SJCRH30 (cell line): ENCODE measurements around the gene NPFFR2. TPM values are rescaled to one million over a fixed set of nuclear protein-coding genes. Genes with fewer than 3 reads are reported as not detected.
"Not testable (repeated sequence)": the region's sequence is repeated elsewhere in the genome, so short reads cannot be mapped to it uniquely, and the experiment has no call there.

ENCODE experiments used
- DNase-seq, 2 experiments: peaks; one replicate each; pipeline ENCODE4 v3.0.0-alpha.2; 2015 to 2020
- H3K27ac ChIP-seq: fragments of 250-450 bp; sonication (Bioruptor Pico); 2 replicates; pipeline ENCODE4 v1.5.1; 2020; ENCODE audit warnings: mild to moderate bottlenecking, moderate library complexity
- H3K27me3 ChIP-seq: fragments of 250-450 bp; sonication (Bioruptor Pico); 2 replicates; pipeline ENCODE4 v1.5.1; 2020; ENCODE audit warnings: mild to moderate bottlenecking, moderate library complexity
- H3K36me3 ChIP-seq: fragments of 250-450 bp; sonication (Bioruptor Pico); 2 replicates; pipeline ENCODE4 v1.5.1; 2020; ENCODE audit warnings: mild to moderate bottlenecking, moderate library complexity
- H3K4me1 ChIP-seq: fragments of 250-450 bp; sonication (Bioruptor Pico); 2 replicates; pipeline ENCODE4 v1.5.1; 2020; ENCODE audit warnings: mild to moderate bottlenecking, moderate library complexity
- H3K4me3 ChIP-seq: fragments of 250-450 bp; sonication (Bioruptor Pico); 2 replicates; pipeline ENCODE4 v1.5.1; 2020; ENCODE audit warnings: mild to moderate bottlenecking, moderate library complexity
- H3K9me3 ChIP-seq: fragments of 250-450 bp; sonication (Bioruptor Pico); replicated peaks from 2 replicates; pipeline ENCODE4 v1.5.1; 2020; ENCODE audit warnings: mild to moderate bottlenecking, moderate library complexity
- total RNA-seq: library from RNA; depleted of rRNA; stranded (reverse); fragments of >200 nt; shearing (Covaris generic); gene quantifications from 2 replicates; pipeline ENCODE4 v1.2.3, GENCODE V29; 2014

NPFFR2 gene
- total RNA-seq, 1 experiment from 2014 or later, result not detected

- Histone ChIP-seq H3K36me3 (no peaks in the 10 kb centered on the region), H3K4me1 (no peaks in the 10 kb centered on the region), H3K27me3 (no peaks in the 10 kb centered on the region), H3K9me3 (no peaks in the 10 kb centered on the region), H3K4me3 (no peak overlapping the region), H3K27ac (no peak overlapping the region)
- peak in 1 of 2 experiments; percentile 12 for DNase-seq
Measured at GRCh38 chr4:72084587-72085011, 52.8 kb downstream of the NPFFR2 start.

- not testable (repeated sequence) for H3K9me3 ChIP-seq, H3K27ac ChIP-seq, H3K4me1 ChIP-seq, H3K27me3 ChIP-seq, DNase-seq, H3K4me3 ChIP-seq, H3K36me3 ChIP-seq
Measured at GRCh38 chr4:72090606-72091005, 58.8 kb downstream of the NPFFR2 start.

GRCh38 chr4:72094059-72094797, 62.4 kb downstream of the NPFFR2 start:
- Histone ChIP-seq H3K27me3 (no peaks in the 10 kb centered on the region), H3K36me3 (no peaks in the 10 kb centered on the region), H3K27ac (no peak overlapping the region), H3K4me3 (no peak overlapping the region), H3K4me1 (no peaks in the 10 kb centered on the region), H3K9me3 (no peaks in the 10 kb centered on the region)
- DNase-seq, result peak; percentile 46 to 62

- no peaks in the 10 kb centered on the region; the same call in 1 of the 2 replicates for H3K27me3 ChIP-seq
- peaks cover 13% of the 10 kb centered on the region; the same call in 1 of the 2 replicates for H3K4me1 ChIP-seq
- no peak overlapping the region for H3K27ac ChIP-seq
- H3K4me3 ChIP-seq, result no peak overlapping the region
- DNase-seq, result no peak
- H3K9me3 ChIP-seq, result no peaks in the 10 kb centered on the region
- no peaks in the 10 kb centered on the region for H3K36me3 ChIP-seq
Measured at GRCh38 chr4:72107456-72107855, 75.7 kb downstream of the NPFFR2 start.

- no peak for DNase-seq
- H3K4me1 ChIP-seq, result peaks cover 19% of the 10 kb centered on the region; the same call in 1 of the 2 replicates
- H3K27ac ChIP-seq, result no peak overlapping the region
- H3K9me3 ChIP-seq, result no peaks in the 10 kb centered on the region
- no peaks in the 10 kb centered on the region; the same call in 1 of the 2 replicates for H3K27me3 ChIP-seq
- H3K36me3 ChIP-seq, result no peaks in the 10 kb centered on the region
- H3K4me3 ChIP-seq, result no peak overlapping the region
Measured at GRCh38 chr4:72109364-72109763, 77.6 kb downstream of the NPFFR2 start.

GRCh38 chr4:72109959-72110497, 78.2 kb downstream of the NPFFR2 start:
- Histone ChIP-seq H3K27ac (no peak overlapping the region), H3K27me3 (no peaks in the 10 kb centered on the region; the same call in 1 of the 2 replicates), H3K36me3 (no peaks in the 10 kb centered on the region), H3K4me3 (no peak overlapping the region), H3K4me1 (peaks cover 19% of the 10 kb centered on the region; the same call in 1 of the 2 replicates), H3K9me3 (no peaks in the 10 kb centered on the region)
- DNase-seq, result no peak

- Histone ChIP-seq H3K4me1 (peaks cover 19% of the 10 kb centered on the region; the same call in 1 of the 2 replicates), H3K9me3 (no peaks in the 10 kb centered on the region), H3K36me3 (no peaks in the 10 kb centered on the region), H3K27me3 (no peaks in the 10 kb centered on the region; the same call in 1 of the 2 replicates), H3K27ac (no peak overlapping the region), H3K4me3 (no peak overlapping the region)
- no peak for DNase-seq
Measured at GRCh38 chr4:72110886-72111285, 79.1 kb downstream of the NPFFR2 start.

- no peak overlapping the region for H3K4me3 ChIP-seq
- H3K27ac ChIP-seq, result no peak overlapping the region
- H3K9me3 ChIP-seq, result no peaks in the 10 kb centered on the region
- H3K4me1 ChIP-seq, result peaks cover 19% of the 10 kb centered on the region; the same call in 1 of the 2 replicates
- no peaks in the 10 kb centered on the region for H3K27me3 ChIP-seq
- DNase-seq, result no peak
- no peaks in the 10 kb centered on the region for H3K36me3 ChIP-seq
Measured at GRCh38 chr4:72111863-72112262, 80.1 kb downstream of the NPFFR2 start.

GRCh38 chr4:72112514-72113156, 80.8 kb downstream of the NPFFR2 start:
- Histone ChIP-seq H3K36me3 (no peaks in the 10 kb centered on the region), H3K4me1 (peaks cover 19% of the 10 kb centered on the region; the same call in 1 of the 2 replicates), H3K27ac (no peak overlapping the region), H3K27me3 (no peaks in the 10 kb centered on the region), H3K4me3 (no peak overlapping the region), H3K9me3 (no peaks in the 10 kb centered on the region)
- peak; percentile 13 to 59 for DNase-seq

- Histone ChIP-seq H3K4me1 (0 out of 2 replicates have a peak, but pooled peaks cover under 1% of the 10 kb centered on the region), H3K9me3 (no peaks in the 10 kb centered on the region), H3K27ac (no peak overlapping the region), H3K4me3 (no peak overlapping the region), H3K27me3 (no peaks in the 10 kb centered on the region), H3K36me3 (no peaks in the 10 kb centered on the region)
- DNase-seq, result no peak
Measured at GRCh38 chr4:72118017-72118416, 86.2 kb downstream of the NPFFR2 start.

- Histone ChIP-seq H3K36me3 (no peaks in the 10 kb centered on the region), H3K4me3 (no peak overlapping the region), H3K27me3 (no peaks in the 10 kb centered on the region), H3K27ac (no peak overlapping the region), H3K9me3 (no peaks in the 10 kb centered on the region), H3K4me1 (no peaks in the 10 kb centered on the region)
- DNase-seq, result peak in 1 of 2 experiments; percentile 16
Measured at GRCh38 chr4:72119946-72120345, 88.1 kb downstream of the NPFFR2 start.

GRCh38 chr4:72128741-72129140, 96.9 kb downstream of the NPFFR2 start:
- Histone ChIP-seq H3K27me3 (no peaks in the 10 kb centered on the region; the same call in 1 of the 2 replicates), H3K27ac (no peak overlapping the region), H3K4me3 (no peak overlapping the region), H3K4me1 (no peaks in the 10 kb centered on the region), H3K9me3 (no peaks in the 10 kb centered on the region; the same call in 1 of the 2 replicates), H3K36me3 (no peaks in the 10 kb centered on the region)
- no peak for DNase-seq

GRCh38 chr4:72136429-72136828, 104.6 kb downstream of the NPFFR2 start:
- no peaks in the 10 kb centered on the region for H3K4me1 ChIP-seq

GRCh38 chr4:72139997-72140396, 108.2 kb downstream of the NPFFR2 start:
- not testable (repeated sequence) for H3K27me3 ChIP-seq, H3K4me3 ChIP-seq, H3K36me3 ChIP-seq, H3K4me1 ChIP-seq, H3K9me3 ChIP-seq, H3K27ac ChIP-seq, DNase-seq

More at GRCh38 chr4:72136429-72136828, 104.6 kb downstream of the NPFFR2 start:
- H3K4me3 ChIP-seq, result no peak overlapping the region
- H3K9me3 ChIP-seq, result no peaks in the 10 kb centered on the region; the same call in 1 of the 2 replicates
- no peaks in the 10 kb centered on the region for H3K36me3 ChIP-seq
- peaks cover 5% of the 10 kb centered on the region; the same call in 1 of the 2 replicates for H3K27me3 ChIP-seq
- no peak overlapping the region for H3K27ac ChIP-seq
- no peak for DNase-seq

- H3K36me3 ChIP-seq, result no peaks in the 10 kb centered on the region
- H3K4me1 ChIP-seq, result no peaks in the 10 kb centered on the region
- H3K27ac ChIP-seq, result no peak overlapping the region
- H3K4me3 ChIP-seq, result no peak overlapping the region
- no peak for DNase-seq
- no peaks in the 10 kb centered on the region for H3K27me3 ChIP-seq
- H3K9me3 ChIP-seq, result no peaks in the 10 kb centered on the region
Measured at GRCh38 chr4:72144241-72144640, 112.4 kb downstream of the NPFFR2 start.
